Measurements from ENCODE around the gene BNIP5. TPM values are rescaled to one million over a fixed set of nuclear protein-coding genes. Genes with fewer than 3 reads are reported as not detected.

The BNIP5 gene
- total and polyA plus RNA-seq, 8 donors = 2.4 to 14.8 (median 4.6) TPM

- intact Hi-C loops (cut with DNase I; ENCODE audit: low total_unique reads) = no loop called here
- H3K27me3 ChIP-seq = no peaks in the 10 kb centered on the region
Observed at GRCh38 chr6:36322591-36322990, 14.1 kb downstream of the BNIP5 start.

GRCh38 chr6:36320475-36320874 is 16.2 kb downstream of the BNIP5 start:
- Histone ChIP-seq H3K4me3 (no peak overlapping the region), H3K27me3 (no peaks in the 10 kb centered on the region), H3K4me1 (peaks cover 0 to 8% (median 0%) of the 10 kb centered on the region in 4 donors), H3K9me3 (no peaks in the 10 kb centered on the region), H3K36me3 (peaks cover 0 to 20% (median 2%) of the 10 kb centered on the region in 4 donors), H3K27ac (no peak overlapping the region)
- intact Hi-C loops (cut with DNase I; ENCODE audit: low total_unique reads) = no loop called here
- no peak for DNase-seq
- TF ChIP-seq EP300 (IDR thresholded peaks at IDR 0.05) (no peak), POLR2A (IDR thresholded peaks at IDR 0.05) (no peak), POLR2AphosphoS5 (IDR thresholded peaks at IDR 0.05) (no peak), CTCF (IDR thresholded peaks at IDR 0.05) (no peak)
- 44 to 76% (median 60%) methylated on average over 8 to 11 of the region's 11 CpGs for WGBS, 5 donors

More at GRCh38 chr6:36322591-36322990, 14.1 kb downstream of the BNIP5 start:
- TF ChIP-seq EP300 (IDR thresholded peaks at IDR 0.05) (no peak), CTCF (IDR thresholded peaks at IDR 0.05) (no peak), POLR2AphosphoS5 (IDR thresholded peaks at IDR 0.05) (no peak), POLR2A (IDR thresholded peaks at IDR 0.05) (no peak)
- peaks cover 0 to 8% (median 0%) of the 10 kb centered on the region in 4 donors for H3K4me1 ChIP-seq
- DNase-seq = no peak
- peaks cover 0 to 38% (median 2%) of the 10 kb centered on the region in 4 donors for H3K36me3 ChIP-seq
- WGBS, 5 donors = 88 to 97% (median 91%) methylated on average over 3 of the region's 3 CpGs
- H3K9me3 ChIP-seq = no peaks in the 10 kb centered on the region
- no peak overlapping the region for H3K4me3 ChIP-seq
- no peak overlapping the region for H3K27ac ChIP-seq

GRCh38 chr6:36319821-36320220 is 16.9 kb downstream of the BNIP5 start:
- DNase-seq = no peak
- Histone ChIP-seq H3K9me3 (no peaks in the 10 kb centered on the region), H3K4me3 (no peak overlapping the region), H3K36me3 (peaks cover 0 to 13% (median 2%) of the 10 kb centered on the region in 4 donors), H3K27me3 (no peaks in the 10 kb centered on the region), H3K27ac (no peak overlapping the region), H3K4me1 (peaks cover 0 to 8% (median 0%) of the 10 kb centered on the region in 4 donors)
- WGBS, 5 donors = 78 to 84% (median 80%) methylated on average over 2 of the region's 2 CpGs
- TF ChIP-seq EP300 (IDR thresholded peaks at IDR 0.05) (no peak), POLR2AphosphoS5 (IDR thresholded peaks at IDR 0.05) (no peak), CTCF (IDR thresholded peaks at IDR 0.05) (no peak), POLR2A (IDR thresholded peaks at IDR 0.05) (no peak)
- intact Hi-C loops (cut with DNase I; ENCODE audit: low total_unique reads) = no loop called here

- no peak for TF ChIP-seq EP300 (IDR thresholded peaks at IDR 0.05)
- no peak for TF ChIP-seq CTCF (IDR thresholded peaks at IDR 0.05)
- no peak for TF ChIP-seq POLR2AphosphoS5 (IDR thresholded peaks at IDR 0.05)
- TF ChIP-seq POLR2A (IDR thresholded peaks at IDR 0.05) = no peak
- Histone ChIP-seq H3K4me1 (peaks cover 0 to 8% (median 0%) of the 10 kb centered on the region in 4 donors), H3K9me3 (no peaks in the 10 kb centered on the region), H3K27ac (peak overlapping the region in 1 of 5 donors; percentile 29), H3K4me3 (no peak overlapping the region), H3K36me3 (peaks cover 0 to 12% (median 2%) of the 10 kb centered on the region in 4 donors), H3K27me3 (no peaks in the 10 kb centered on the region)
- intact Hi-C loops (cut with DNase I; ENCODE audit: low total_unique reads) = no loop called here
- no peak for DNase-seq
- WGBS, 5 donors = 72 to 79% (median 76%) methylated on average over 9 of the region's 9 CpGs
Observed at GRCh38 chr6:36319436-36319762, 17.3 kb downstream of the BNIP5 start.

Measured in stomach (tissue), 9 donors.